Ovary (tissue), 3 donors: Measurements from ENCODE around the gene GHRL.

Source experiments
- CTCF ChIP-seq, 3 donors: fragments of 450-650 bp in 2 of 3; fragments of 200-600 bp in 1 of 3; IDR thresholded peaks; one replicate each; pipeline versions ENCODE4 v1.5.1 to v1.8.0; 2016 to 2022; ENCODE audit warnings: antibody characterized with exemption in 3 of 3, mild to moderate bottlenecking in 1 of 3
- POLR2A ChIP-seq: fragments of 450-650 bp; IDR thresholded peaks from one replicate; pipeline ENCODE4 v1.6.1; 2017; ENCODE audit warnings: antibody characterized with exemption, mild to moderate bottlenecking, moderate library complexity
- donor health status: DM: no; HTN: no; CAD: no.

GRCh38 chr3:10277115-10277625 is 15.6 kb downstream of the GHRL start:
- TF ChIP-seq POLR2A (no peak), CTCF (IDR thresholded peaks at IDR 0.05) (no peak)
